ENCODE data around the gene ATRN.

Gene ATRN

GRCh38 chr20:3660262-3661059, 189.6 kb downstream of the ATRN start:
- DNase-seq, result peak; percentile 24

- DNase-seq, result peak; percentile 49
Observed at GRCh38 chr20:3661060-3661813, 190.4 kb downstream of the ATRN start.

DNA sequence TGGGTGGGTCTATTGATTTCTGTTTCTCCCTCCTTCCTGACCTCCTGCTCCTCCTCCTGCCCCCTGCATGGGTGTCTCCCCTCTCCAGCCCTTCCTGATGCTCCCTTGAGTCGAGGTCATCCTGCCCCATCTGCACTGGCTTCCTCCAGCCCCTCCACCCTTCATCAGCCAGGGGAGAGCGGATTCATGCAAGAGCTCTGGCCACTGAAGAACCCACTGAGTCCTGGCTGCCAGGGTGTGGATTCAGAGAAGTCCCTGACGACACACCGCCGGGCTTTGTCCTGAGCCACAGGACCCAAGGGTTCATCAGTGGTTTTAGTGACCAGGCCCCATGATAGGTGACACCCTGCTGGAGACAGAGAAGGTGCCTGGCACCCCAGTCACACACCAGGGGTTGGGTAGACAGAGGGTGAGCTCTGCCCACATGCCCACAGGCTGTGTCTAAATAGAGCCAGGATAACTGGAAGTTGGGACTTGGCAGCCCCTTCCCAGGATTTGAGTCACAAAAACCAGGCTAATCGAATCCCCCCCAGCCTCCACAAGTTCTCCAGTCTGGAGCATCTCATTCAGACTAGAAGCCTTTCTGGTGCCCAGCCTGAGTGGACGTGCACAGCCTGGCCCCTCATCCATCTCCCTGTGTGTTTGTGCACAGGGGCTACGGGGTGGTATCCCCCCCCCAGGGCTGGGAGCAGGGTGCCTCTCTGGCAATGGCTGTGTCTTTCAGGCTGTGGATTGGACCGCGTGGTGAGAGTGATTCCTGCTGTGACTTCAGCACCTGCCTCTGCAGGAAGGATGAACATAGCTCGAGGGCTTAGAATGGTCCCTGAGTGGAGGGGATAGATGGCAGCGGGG, 191.2 kb downstream of the ATRN start:
- peak; percentile 48 for DNase-seq

DNA sequence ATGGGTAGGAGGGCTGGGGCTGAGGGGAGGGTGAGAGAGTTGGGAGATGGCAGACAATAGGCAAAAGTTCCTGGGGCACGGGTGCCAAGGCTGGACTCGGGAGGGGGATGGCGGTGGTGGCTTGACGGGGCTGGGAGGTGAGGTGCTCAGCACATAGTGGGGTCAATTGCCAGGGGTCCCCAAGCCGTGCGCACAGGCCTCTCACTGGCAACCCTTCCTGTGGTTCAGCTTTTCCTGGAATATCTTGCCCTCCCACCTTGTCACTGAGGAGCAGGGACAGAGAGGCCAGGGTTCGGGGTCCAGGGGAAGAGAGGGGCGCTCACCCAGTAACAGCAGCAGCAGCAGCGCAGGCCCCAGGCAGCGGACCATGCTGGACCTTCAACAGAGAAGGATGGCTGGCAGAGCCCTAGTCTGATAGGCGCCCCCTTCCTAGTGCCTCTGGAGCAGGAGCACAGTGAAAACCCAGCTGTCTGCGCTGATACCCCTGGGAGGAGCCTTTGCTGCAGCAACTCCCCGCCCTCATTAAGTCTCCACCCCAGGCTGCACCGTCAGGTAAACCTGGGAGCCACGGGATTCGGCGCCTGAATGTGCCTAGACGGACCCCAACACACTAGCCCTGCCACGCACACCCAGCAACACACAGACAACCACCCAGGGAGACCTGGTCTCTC, 192.3 kb downstream of the ATRN start, which contains the start of gene GFRA4:
Gene GFRA4, minus strand, starts transcription at position 369 of the 671 bp plus-strand sequence. Its CDS starts 0 bp downstream, at position 369.
- DNase-seq, result peak; percentile 49

DNA sequence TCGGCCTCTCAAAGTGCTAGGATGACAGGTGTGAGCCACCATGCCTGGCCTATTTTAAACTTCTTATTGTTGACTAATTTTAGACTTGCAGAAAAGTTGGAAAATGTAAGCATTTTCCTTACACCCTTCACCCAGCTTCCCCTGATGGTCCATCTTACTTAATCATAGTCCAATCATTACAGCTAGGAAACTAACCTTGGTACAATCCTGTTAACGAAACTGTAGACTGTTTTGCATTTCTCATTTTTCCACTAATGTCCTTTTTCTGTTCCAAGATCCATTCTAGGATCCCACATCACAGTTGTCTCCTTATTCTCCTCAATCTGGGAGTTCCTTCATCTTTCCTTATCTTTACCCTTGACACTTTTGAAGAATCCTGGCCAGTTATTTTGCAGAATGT, 193.0 kb downstream of the ATRN start:
- DNase-seq, result no peak

GRCh38 chr20:3667434-3668037, 196.7 kb downstream of the ATRN start:
- DNase-seq, result no peak

GRCh38 chr20:3669710-3670367, 199.0 kb downstream of the ATRN start:
- DNase-seq, result no peak

GRCh38 chr20:3670511-3670910, 199.7 kb downstream of the ATRN start:
- peak; percentile 69 for DNase-seq

DNA sequence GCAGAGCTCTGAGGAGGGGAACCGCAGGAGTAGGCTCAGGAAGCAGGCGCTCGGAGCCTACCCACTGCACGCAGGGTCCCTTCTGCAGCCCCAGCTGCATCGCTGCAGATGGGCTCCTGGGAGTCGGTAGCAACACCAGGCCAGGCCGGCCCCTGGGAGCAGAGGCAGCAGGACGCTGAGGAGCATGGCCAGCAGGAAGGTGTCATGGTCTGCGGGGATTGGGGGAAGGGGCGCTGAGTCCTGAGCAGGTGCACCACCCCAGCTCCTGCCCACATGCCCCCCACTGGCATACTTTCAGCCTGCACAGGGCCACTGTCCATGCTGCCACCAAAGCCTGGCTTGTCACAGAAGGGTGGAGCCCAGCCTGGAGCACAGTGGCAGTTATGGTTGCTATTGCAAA, 200.1 kb downstream of the ATRN start:
- DNase-seq, result no peak

DNA sequence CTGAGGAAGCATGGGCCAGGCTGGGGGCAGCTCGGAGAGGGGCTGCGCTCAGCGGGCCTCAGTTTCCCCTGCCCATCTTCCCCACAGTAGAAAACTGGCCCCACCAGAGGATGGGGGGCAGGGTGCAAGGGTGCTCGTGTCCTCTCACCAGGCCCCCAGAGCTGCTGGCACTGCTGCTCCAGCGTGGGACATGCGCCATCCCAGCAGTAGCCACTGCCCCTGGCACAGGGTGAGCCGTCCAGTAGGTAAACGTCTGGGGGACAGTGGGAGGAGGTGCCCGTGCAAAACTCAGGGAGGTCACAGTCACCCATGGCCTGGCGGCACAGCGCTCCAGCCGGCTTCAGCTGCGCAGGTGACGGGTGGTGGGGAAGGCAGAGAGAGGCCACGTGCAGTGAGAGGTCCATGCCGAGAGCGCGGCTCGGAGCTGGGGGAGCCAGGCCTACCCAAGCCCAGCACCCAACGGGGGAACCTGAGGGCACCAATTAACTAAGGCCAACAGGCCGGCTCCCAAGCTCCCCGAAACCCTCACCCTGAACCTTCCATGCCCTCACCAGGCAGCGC, 201.2 kb downstream of the ATRN start:
- DNase-seq, result no peak

DNA sequence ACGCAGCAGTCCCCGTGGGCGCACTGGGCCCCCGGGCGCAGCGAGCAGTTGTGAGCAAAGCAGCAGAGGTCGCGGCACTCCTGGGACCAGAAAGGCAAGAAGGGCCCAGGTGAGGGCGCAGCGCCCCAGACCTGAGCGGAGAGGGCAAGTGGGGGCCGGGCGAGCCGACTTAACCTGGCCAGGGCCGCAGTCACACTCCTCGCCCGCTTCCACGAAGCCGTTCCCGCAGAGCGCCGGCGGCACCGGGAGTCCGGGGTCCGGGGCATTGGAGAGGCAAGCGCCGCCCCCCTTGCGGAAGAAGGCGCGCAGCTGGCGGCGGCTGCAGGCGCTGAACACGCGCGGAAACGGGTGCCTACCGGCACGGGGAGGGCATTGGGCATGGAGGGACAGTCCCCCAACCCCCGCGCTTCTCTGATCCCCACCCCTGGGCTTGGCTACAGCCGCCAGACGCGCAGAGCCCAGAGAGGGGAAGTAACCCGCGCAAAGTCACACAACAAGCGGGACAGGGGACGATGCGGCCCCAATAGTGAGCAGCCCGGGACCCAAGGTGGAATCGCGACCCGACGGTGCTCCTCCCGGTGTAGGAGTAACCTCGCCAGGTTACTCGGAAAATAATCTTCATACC, 201.8 kb downstream of the ATRN start:
- DNase-seq, result no peak

GRCh38 chr20:3673221-3674070, 202.6 kb downstream of the ATRN start:
- DNase-seq, result no peak

DNA sequence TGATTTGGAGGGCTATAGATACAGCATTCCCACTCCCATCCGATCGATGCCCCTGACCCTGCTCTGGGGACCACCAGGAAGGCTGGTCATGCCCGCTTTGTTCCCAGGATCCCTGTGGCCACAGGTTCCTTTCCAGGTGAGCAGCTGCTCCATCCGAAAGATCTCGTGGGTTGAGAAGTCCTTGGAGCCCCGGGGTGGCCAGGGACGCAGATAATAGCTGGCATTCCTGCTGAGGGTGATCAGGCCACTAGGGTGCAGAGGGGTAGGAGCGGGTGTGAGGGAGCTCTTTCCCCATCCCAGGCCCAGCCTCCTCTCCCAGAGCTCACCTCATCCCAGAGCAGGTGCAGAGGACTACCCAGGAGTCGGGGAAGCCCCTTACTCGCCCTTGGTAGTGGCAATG, 203.6 kb downstream of the ATRN start:
- DNase-seq, result no peak

DNA sequence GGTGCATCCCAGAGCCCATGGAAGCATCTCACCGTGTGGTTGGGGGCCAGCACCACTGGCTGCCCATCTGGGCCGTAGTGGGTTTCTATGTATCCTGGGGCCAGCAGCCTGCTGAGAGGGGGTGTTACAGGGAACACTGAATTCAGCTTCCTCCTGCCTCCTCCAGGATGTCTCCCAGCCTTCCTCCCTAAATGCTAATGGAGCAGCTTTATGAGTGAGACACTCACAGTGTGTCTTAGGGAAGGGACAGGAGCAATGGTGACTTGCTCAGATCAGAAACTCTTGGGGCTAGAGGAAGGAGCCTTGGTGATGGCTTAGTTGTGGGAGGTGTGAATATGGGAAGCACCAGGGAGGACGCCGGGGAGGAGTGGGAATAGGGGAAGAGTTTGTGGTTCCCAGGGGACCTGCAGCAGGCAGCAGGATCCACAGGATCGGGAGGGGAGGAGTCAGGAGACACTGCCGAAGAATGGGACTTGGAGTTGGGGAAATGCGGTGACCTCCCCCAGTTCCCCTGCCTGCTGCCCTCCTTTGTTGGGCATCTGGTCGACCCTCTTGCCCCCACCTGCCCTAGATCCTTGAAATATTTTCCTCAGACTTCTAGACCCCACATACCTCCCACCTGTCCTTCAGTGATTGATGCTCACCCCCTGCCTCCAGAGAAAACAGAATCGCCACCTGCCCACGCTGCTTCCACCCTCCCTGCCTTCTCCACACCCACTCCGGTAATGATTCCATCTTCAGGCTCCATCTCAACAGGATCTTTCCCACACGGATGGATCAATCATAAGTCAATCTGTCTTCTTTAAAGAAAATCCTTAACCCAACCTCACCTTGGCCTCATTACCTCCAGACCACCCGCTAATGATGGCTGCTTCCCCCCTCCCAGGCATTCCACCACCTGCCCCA, 204.4 kb downstream of the ATRN start:
- no peak for DNase-seq

GRCh38 chr20:3677733-3678132, 206.9 kb downstream of the ATRN start:
- DNase-seq, result no peak

GRCh38 chr20:3678198-3678597, 207.4 kb downstream of the ATRN start:
- no peak for DNase-seq

- no peak for DNase-seq
Observed at GRCh38 chr20:3678856-3679720, 208.3 kb downstream of the ATRN start.
